Measurements from ENCODE around the gene PHACTR3.

PHACTR3 gene

GRCh38 chr20:59631751-59632540, 27.6 kb downstream of the PHACTR3 start:
- Histone ChIP-seq H3K27ac (ENCODE audit: insufficient read depth, low read depth, low read length, poor library complexity, severe bottlenecking) (no peak overlapping the region), H3K36me3 (ENCODE audit: control insufficient read depth, insufficient read depth, low read length) (no peaks in the 10 kb centered on the region), H3K9me3 (ENCODE audit: control insufficient read depth, low read length) (no peaks in the 10 kb centered on the region), H3K4me1 (ENCODE audit: control insufficient read depth, insufficient read depth, low read length) (no peaks in the 10 kb centered on the region), H3K27me3 (ENCODE audit: control insufficient read depth, insufficient read depth, low read length, poor library complexity, severe bottlenecking) (no peaks in the 10 kb centered on the region), H3K4me3 (ENCODE audit: insufficient read depth, low read depth, low read length) (no peak overlapping the region)
- WGBS, 2 experiments, result 85 to 88% methylated on average over 14 of the region's 14 CpGs

- Histone ChIP-seq H3K36me3 (ENCODE audit: control insufficient read depth, insufficient read depth, low read length) (no peaks in the 10 kb centered on the region), H3K27ac (ENCODE audit: insufficient read depth, low read depth, low read length, poor library complexity, severe bottlenecking) (no peak overlapping the region), H3K9me3 (ENCODE audit: control insufficient read depth, low read length) (no peaks in the 10 kb centered on the region), H3K4me3 (ENCODE audit: insufficient read depth, low read depth, low read length) (no peak overlapping the region), H3K27me3 (ENCODE audit: control insufficient read depth, insufficient read depth, low read length, poor library complexity, severe bottlenecking) (no peaks in the 10 kb centered on the region), H3K4me1 (ENCODE audit: control insufficient read depth, insufficient read depth, low read length) (no peaks in the 10 kb centered on the region)
- 88 to 91% methylated on average over 8 of the region's 8 CpGs for WGBS, 2 experiments
Observed at GRCh38 chr20:59632541-59633113, 28.3 kb downstream of the PHACTR3 start.

- WGBS, 2 experiments, result 91 to 93% methylated on average over 5 of the region's 6 CpGs
- H3K27ac ChIP-seq (ENCODE audit: insufficient read depth, low read depth, low read length, poor library complexity, severe bottlenecking), result no peak overlapping the region
Observed at GRCh38 chr20:59633656-59634251, 29.4 kb downstream of the PHACTR3 start.

GRCh38 chr20:59634435-59635005, 30.2 kb downstream of the PHACTR3 start:
- no peak overlapping the region for H3K27ac ChIP-seq (ENCODE audit: insufficient read depth, low read depth, low read length, poor library complexity, severe bottlenecking)
- no peak overlapping the region for H3K4me3 ChIP-seq (ENCODE audit: insufficient read depth, low read depth, low read length)
- H3K36me3 ChIP-seq (ENCODE audit: control insufficient read depth, insufficient read depth, low read length), result no peaks in the 10 kb centered on the region
- peaks cover 2% of the 10 kb centered on the region for H3K9me3 ChIP-seq (ENCODE audit: control insufficient read depth, low read length)
- 82% methylated on average over 18 of the region's 18 CpGs for WGBS, 2 experiments
- no peaks in the 10 kb centered on the region for H3K4me1 ChIP-seq (ENCODE audit: control insufficient read depth, insufficient read depth, low read length)
- H3K27me3 ChIP-seq (ENCODE audit: control insufficient read depth, insufficient read depth, low read length, poor library complexity, severe bottlenecking), result no peaks in the 10 kb centered on the region

More at GRCh38 chr20:59633656-59634251, 29.4 kb downstream of the PHACTR3 start:
- no peak overlapping the region for H3K4me3 ChIP-seq (ENCODE audit: insufficient read depth, low read depth, low read length)
- H3K27me3 ChIP-seq (ENCODE audit: control insufficient read depth, insufficient read depth, low read length, poor library complexity, severe bottlenecking), result no peaks in the 10 kb centered on the region
- no peaks in the 10 kb centered on the region for H3K36me3 ChIP-seq (ENCODE audit: control insufficient read depth, insufficient read depth, low read length)
- H3K9me3 ChIP-seq (ENCODE audit: control insufficient read depth, low read length), result peaks cover 2% of the 10 kb centered on the region
- H3K4me1 ChIP-seq (ENCODE audit: control insufficient read depth, insufficient read depth, low read length), result no peaks in the 10 kb centered on the region

- Histone ChIP-seq H3K4me3 (ENCODE audit: insufficient read depth, low read depth, low read length) (no peak overlapping the region), H3K27ac (ENCODE audit: insufficient read depth, low read depth, low read length, poor library complexity, severe bottlenecking) (no peak overlapping the region), H3K9me3 (ENCODE audit: control insufficient read depth, low read length) (peaks cover 2% of the 10 kb centered on the region), H3K4me1 (ENCODE audit: control insufficient read depth, insufficient read depth, low read length) (no peaks in the 10 kb centered on the region), H3K27me3 (ENCODE audit: control insufficient read depth, insufficient read depth, low read length, poor library complexity, severe bottlenecking) (no peaks in the 10 kb centered on the region), H3K36me3 (ENCODE audit: control insufficient read depth, insufficient read depth, low read length) (no peaks in the 10 kb centered on the region)
- 74 to 76% methylated on average over 3 of the region's 3 CpGs for WGBS, 2 experiments
Observed at GRCh38 chr20:59636766-59637370, 32.5 kb downstream of the PHACTR3 start.

- Histone ChIP-seq H3K36me3 (ENCODE audit: control insufficient read depth, insufficient read depth, low read length) (no peaks in the 10 kb centered on the region), H3K9me3 (ENCODE audit: control insufficient read depth, low read length) (peaks cover 2% of the 10 kb centered on the region), H3K27me3 (ENCODE audit: control insufficient read depth, insufficient read depth, low read length, poor library complexity, severe bottlenecking) (no peaks in the 10 kb centered on the region), H3K4me3 (ENCODE audit: insufficient read depth, low read depth, low read length) (no peak overlapping the region), H3K4me1 (ENCODE audit: control insufficient read depth, insufficient read depth, low read length) (no peaks in the 10 kb centered on the region), H3K27ac (ENCODE audit: insufficient read depth, low read depth, low read length, poor library complexity, severe bottlenecking) (no peak overlapping the region)
- 71 to 74% methylated on average over 5 of the region's 5 CpGs for WGBS, 2 experiments
Observed at GRCh38 chr20:59640267-59640666, 35.9 kb downstream of the PHACTR3 start.

- no peaks in the 10 kb centered on the region for H3K4me1 ChIP-seq (ENCODE audit: control insufficient read depth, insufficient read depth, low read length)
- peaks cover 2% of the 10 kb centered on the region for H3K9me3 ChIP-seq (ENCODE audit: control insufficient read depth, low read length)
- 83 to 85% methylated on average over 12 of the region's 12 CpGs for WGBS, 2 experiments
- no peak overlapping the region for H3K4me3 ChIP-seq (ENCODE audit: insufficient read depth, low read depth, low read length)
- no peaks in the 10 kb centered on the region for H3K36me3 ChIP-seq (ENCODE audit: control insufficient read depth, insufficient read depth, low read length)
- no peaks in the 10 kb centered on the region for H3K27me3 ChIP-seq (ENCODE audit: control insufficient read depth, insufficient read depth, low read length, poor library complexity, severe bottlenecking)
- no peak overlapping the region for H3K27ac ChIP-seq (ENCODE audit: insufficient read depth, low read depth, low read length, poor library complexity, severe bottlenecking)
Observed at GRCh38 chr20:59643615-59644061, 39.3 kb downstream of the PHACTR3 start.

- WGBS, 2 experiments, result 83 to 86% methylated on average over 9 to 10 of the region's 10 CpGs
- H3K4me1 ChIP-seq (ENCODE audit: control insufficient read depth, insufficient read depth, low read length), result no peaks in the 10 kb centered on the region
- no peak overlapping the region for H3K27ac ChIP-seq (ENCODE audit: insufficient read depth, low read depth, low read length, poor library complexity, severe bottlenecking)
- H3K27me3 ChIP-seq (ENCODE audit: control insufficient read depth, insufficient read depth, low read length, poor library complexity, severe bottlenecking), result no peaks in the 10 kb centered on the region
- no peaks in the 10 kb centered on the region for H3K36me3 ChIP-seq (ENCODE audit: control insufficient read depth, insufficient read depth, low read length)
- H3K9me3 ChIP-seq (ENCODE audit: control insufficient read depth, low read length), result peaks cover 2% of the 10 kb centered on the region
- H3K4me3 ChIP-seq (ENCODE audit: insufficient read depth, low read depth, low read length), result no peak overlapping the region
Observed at GRCh38 chr20:59644371-59644939, 40.1 kb downstream of the PHACTR3 start.

GRCh38 chr20:59645271-59645670, 40.9 kb downstream of the PHACTR3 start:
- Histone ChIP-seq H3K27ac (ENCODE audit: insufficient read depth, low read depth, low read length, poor library complexity, severe bottlenecking) (no peak overlapping the region), H3K27me3 (ENCODE audit: control insufficient read depth, insufficient read depth, low read length, poor library complexity, severe bottlenecking) (no peaks in the 10 kb centered on the region), H3K36me3 (ENCODE audit: control insufficient read depth, insufficient read depth, low read length) (no peaks in the 10 kb centered on the region), H3K9me3 (ENCODE audit: control insufficient read depth, low read length) (peaks cover 2% of the 10 kb centered on the region), H3K4me3 (ENCODE audit: insufficient read depth, low read depth, low read length) (no peak overlapping the region), H3K4me1 (ENCODE audit: control insufficient read depth, insufficient read depth, low read length) (no peaks in the 10 kb centered on the region)
- WGBS, 2 experiments, result 80 to 88% methylated on average over 8 to 9 of the region's 9 CpGs

All from ectodermal cell (in vitro differentiated cells).